Astrocyte (in vitro differentiated cells and primary cell): ENCODE measurements around the gene KLF17. TPM values are rescaled to one million over a fixed set of nuclear protein-coding genes. Genes with fewer than 3 reads are reported as not detected.
A peak's percentile ranks its signal among the peaks of the same experiment; 100 is the strongest.

Experiments
- DNase-seq: peaks from one replicate; pipeline ENCODE4 v3.0.0-alpha.2; 2010; ENCODE audit warnings: low read depth
- FAIRE-seq: peaks from 2 replicates; lab custom pipeline; 2011; peaks lifted over from hg19 to GRCh38; lab: Jason Lieb, UNC
- H2AFZ ChIP-seq: 2 replicates; pipeline ENCODE4 v1.6.0; 2012; ENCODE audit warnings: low read depth, low read length, inconsistent platforms
- H3K27ac ChIP-seq: 2 replicates; pipeline ENCODE4 v1.5.1; 2011; ENCODE audit warnings: low read depth, low read length, inconsistent platforms
- H3K27me3 ChIP-seq: 2 replicates; pipeline ENCODE4 v1.6.0; 2011; ENCODE audit warnings: low read length, inconsistent platforms; ENCODE audit not compliant: insufficient read depth
- H3K36me3 ChIP-seq: 2 replicates; pipeline ENCODE4 v1.5.1; 2011; ENCODE audit warnings: low read length, inconsistent platforms; ENCODE audit not compliant: insufficient read depth
- H3K4me1 ChIP-seq: 2 replicates; pipeline ENCODE4 v1.5.1; 2011; ENCODE audit warnings: low read length, inconsistent platforms; ENCODE audit not compliant: insufficient read depth
- H3K4me2 ChIP-seq: 2 replicates; pipeline ENCODE4 v1.6.0; 2012; ENCODE audit warnings: low read length, inconsistent platforms
- H3K4me3 ChIP-seq: 2 replicates; pipeline ENCODE4 v1.5.1; 2011; ENCODE audit warnings: low read depth, mild to moderate bottlenecking, low read length, inconsistent platforms; ENCODE audit not compliant: insufficient read depth
- H3K79me2 ChIP-seq: 2 replicates; pipeline ENCODE4 v1.6.0; 2012; ENCODE audit warnings: mild to moderate bottlenecking, low read length, inconsistent platforms; ENCODE audit not compliant: insufficient read depth
- H3K9ac ChIP-seq: 2 replicates; pipeline ENCODE4 v1.6.0; 2012; ENCODE audit warnings: mild to moderate bottlenecking, low read length, inconsistent platforms
- H3K9me3 ChIP-seq: 2 replicates; pipeline ENCODE4 v1.5.1; 2012; ENCODE audit warnings: low read depth, mild to moderate bottlenecking, low read length, inconsistent platforms; ENCODE audit not compliant: insufficient read depth
- H4K20me1 ChIP-seq: 2 replicates; pipeline ENCODE4 v1.6.0; 2012; ENCODE audit warnings: low read length, inconsistent platforms; ENCODE audit not compliant: insufficient read depth
- H3K27ac Mint-ChIP-seq: one replicate; pipeline ENCODE4 v1.8.0; 2021; ENCODE audit warnings: mild to moderate bottlenecking, mixed read lengths; ENCODE audit not compliant: unreplicated experiment
- H3K27me3 Mint-ChIP-seq: one replicate; pipeline ENCODE4 v1.8.0; 2021; ENCODE audit warnings: low read depth, mixed read lengths; ENCODE audit not compliant: unreplicated experiment
- H3K36me3 Mint-ChIP-seq: one replicate; pipeline ENCODE4 v1.8.0; 2021; ENCODE audit warnings: low read depth, mixed read lengths; ENCODE audit not compliant: unreplicated experiment
- H3K4me1 Mint-ChIP-seq: one replicate; pipeline ENCODE4 v1.8.0; 2021; ENCODE audit warnings: low read depth, mixed read lengths; ENCODE audit not compliant: unreplicated experiment
- H3K4me3 Mint-ChIP-seq: one replicate; pipeline ENCODE4 v1.8.0; 2021; ENCODE audit warnings: mild to moderate bottlenecking, moderate library complexity, mixed read lengths; ENCODE audit not compliant: unreplicated experiment
- H3K9me3 Mint-ChIP-seq: one replicate; pipeline ENCODE4 v1.8.0; 2021; ENCODE audit warnings: mild to moderate bottlenecking, mixed read lengths; ENCODE audit not compliant: unreplicated experiment
- EZH2 ChIP-seq: IDR thresholded peaks from 2 replicates; pipeline ENCODE4 v1.6.1; 2012; ENCODE audit warnings: mild to moderate bottlenecking, low read length, inconsistent platforms; ENCODE audit not compliant: insufficient read depth
- total RNA-seq: library from RNA; stranded (reverse); gene quantifications from 2 replicates; pipeline ENCODE4 v1.2.1, GENCODE V29; 2021
- TF ChIP-seq, protein P1 (sequence below): IDR thresholded peaks from 2 replicates; pipeline ENCODE4 v1.5.1; 2011; ENCODE audit warnings: low read depth, mild to moderate bottlenecking, inconsistent platforms, low read length, moderate library complexity; ENCODE audit not compliant: insufficient read depth

The KLF17 gene
- total RNA-seq, 1 donor from 2014 or later, result 0.09 TPM

DNA sequence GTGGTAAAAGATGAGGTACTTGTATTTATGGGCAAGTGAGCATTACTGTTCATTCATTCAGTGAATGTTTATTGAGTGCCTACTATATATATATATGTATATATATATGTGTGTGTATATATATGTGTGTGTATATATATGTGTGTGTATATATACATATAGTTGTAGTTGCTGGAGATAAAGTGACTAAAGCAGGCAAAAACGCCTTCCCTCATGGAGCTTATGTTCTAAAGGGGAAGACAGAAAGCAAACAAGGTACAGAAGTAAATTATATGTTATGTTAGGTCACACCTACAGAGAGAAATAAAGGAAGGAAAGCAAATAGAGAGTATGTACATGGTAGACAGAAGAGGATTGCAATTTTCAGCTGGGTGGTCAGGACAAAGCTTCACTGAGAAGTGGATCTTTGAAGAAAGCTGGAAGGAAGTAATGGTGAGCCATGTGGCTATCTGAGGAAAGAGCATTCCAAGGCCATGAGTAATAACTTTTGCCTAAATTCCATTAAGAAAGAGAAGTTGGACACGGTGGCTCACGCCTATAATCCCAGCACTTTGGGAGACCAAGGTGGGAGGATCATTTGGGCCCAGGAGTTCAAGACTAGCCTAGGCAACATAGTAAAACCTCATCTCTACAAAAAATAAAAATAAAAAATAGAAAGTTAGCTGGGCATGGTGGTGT, 33.5 kb upstream of the KLF17 start:
- Mint-ChIP-seq H3K4me1 (peaks cover 15% of the 10 kb centered on the region), H3K27me3 (no peaks in the 10 kb centered on the region), H3K36me3 (no peaks in the 10 kb centered on the region), H3K4me3 (no peak overlapping the region), H3K9me3 (no peaks in the 10 kb centered on the region), H3K27ac (peak overlapping the region; percentile 28)
- Histone ChIP-seq H4K20me1 (no peaks in the 10 kb centered on the region), H3K9me3 (no peaks in the 10 kb centered on the region), H3K4me1 (peaks cover 3% of the 10 kb centered on the region), H3K79me2 (no peaks in the 10 kb centered on the region), H3K4me3 (no peak overlapping the region), H3K27me3 (no peaks in the 10 kb centered on the region), H3K9ac (no peak overlapping the region), H3K36me3 (no peaks in the 10 kb centered on the region), H2AFZ (no peak overlapping the region), H3K4me2 (no peak overlapping the region), H3K27ac (no peak overlapping the region)
- TF ChIP-seq EZH2, result no peak
- TF ChIP-seq, protein P1, sequence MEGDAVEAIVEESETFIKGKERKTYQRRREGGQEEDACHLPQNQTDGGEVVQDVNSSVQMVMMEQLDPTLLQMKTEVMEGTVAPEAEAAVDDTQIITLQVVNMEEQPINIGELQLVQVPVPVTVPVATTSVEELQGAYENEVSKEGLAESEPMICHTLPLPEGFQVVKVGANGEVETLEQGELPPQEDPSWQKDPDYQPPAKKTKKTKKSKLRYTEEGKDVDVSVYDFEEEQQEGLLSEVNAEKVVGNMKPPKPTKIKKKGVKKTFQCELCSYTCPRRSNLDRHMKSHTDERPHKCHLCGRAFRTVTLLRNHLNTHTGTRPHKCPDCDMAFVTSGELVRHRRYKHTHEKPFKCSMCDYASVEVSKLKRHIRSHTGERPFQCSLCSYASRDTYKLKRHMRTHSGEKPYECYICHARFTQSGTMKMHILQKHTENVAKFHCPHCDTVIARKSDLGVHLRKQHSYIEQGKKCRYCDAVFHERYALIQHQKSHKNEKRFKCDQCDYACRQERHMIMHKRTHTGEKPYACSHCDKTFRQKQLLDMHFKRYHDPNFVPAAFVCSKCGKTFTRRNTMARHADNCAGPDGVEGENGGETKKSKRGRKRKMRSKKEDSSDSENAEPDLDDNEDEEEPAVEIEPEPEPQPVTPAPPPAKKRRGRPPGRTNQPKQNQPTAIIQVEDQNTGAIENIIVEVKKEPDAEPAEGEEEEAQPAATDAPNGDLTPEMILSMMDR, result no peak
- DNase-seq (peak; percentile 78), FAIRE-seq (no peak)

DNA sequence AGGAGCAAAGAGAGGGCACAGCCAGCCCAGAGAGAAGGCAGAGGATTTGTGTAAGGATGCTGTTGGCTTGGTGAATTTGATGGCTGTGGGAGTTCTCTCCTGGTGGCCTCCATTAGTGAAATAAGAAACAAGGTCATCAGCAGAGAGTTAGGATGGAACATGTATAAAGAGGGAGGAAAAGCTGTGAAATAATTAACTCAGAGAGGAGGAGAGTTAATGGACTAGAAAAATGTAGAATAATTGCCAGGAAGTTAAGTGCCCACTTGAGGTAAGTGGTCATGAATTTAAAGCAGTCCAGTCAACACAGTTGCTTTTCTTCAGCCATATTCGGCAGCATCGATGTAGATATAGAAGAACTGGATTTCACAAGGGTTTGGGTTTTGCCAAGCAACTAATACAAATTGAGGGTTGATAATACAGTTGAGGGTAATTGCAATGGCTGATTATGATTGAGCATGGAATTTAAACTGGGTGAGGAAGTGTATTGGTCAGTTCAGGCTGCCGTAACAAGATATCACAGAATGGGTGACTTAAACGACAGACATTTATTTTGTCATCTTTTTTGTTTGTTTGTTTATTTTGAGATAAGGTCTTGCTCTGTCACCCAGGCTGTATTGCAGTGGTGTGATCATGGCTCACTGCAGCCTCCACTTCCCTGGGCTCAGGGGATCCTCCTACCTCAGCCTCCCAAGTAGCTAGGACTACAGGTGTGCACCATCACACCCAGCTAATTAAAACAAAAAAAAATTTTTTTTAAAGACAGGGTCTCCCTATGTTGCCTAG, 31.7 kb upstream of the KLF17 start:
- Histone ChIP-seq H3K27me3 (peaks cover 3% of the 10 kb centered on the region), H3K79me2 (no peaks in the 10 kb centered on the region), H4K20me1 (no peaks in the 10 kb centered on the region), H3K9me3 (no peaks in the 10 kb centered on the region), H3K27ac (no peak overlapping the region), H3K4me1 (peaks cover 3% of the 10 kb centered on the region), H3K4me2 (no peak overlapping the region), H3K9ac (no peak overlapping the region), H2AFZ (no peak overlapping the region), H3K36me3 (no peaks in the 10 kb centered on the region), H3K4me3 (no peak overlapping the region)
- Mint-ChIP-seq H3K9me3 (no peaks in the 10 kb centered on the region), H3K27ac (no peak overlapping the region), H3K36me3 (no peaks in the 10 kb centered on the region), H3K27me3 (no peaks in the 10 kb centered on the region), H3K4me1 (peaks cover 20% of the 10 kb centered on the region), H3K4me3 (no peak overlapping the region)
- FAIRE-seq (no peak), DNase-seq (no peak)
- TF ChIP-seq, protein P1, result no peak
- no peak for TF ChIP-seq EZH2
